C4-2B (cell line): ENCODE data around the gene EPHB2.

Experiments
- CTCF ChIP-seq: fragments of 450-650 bp; conservative IDR thresholded peaks from 2 replicates; pipeline ENCODE4 v1.5.1; 2017; ENCODE audit warnings: mild to moderate bottlenecking
- ZFX ChIP-seq: fragments of 450-650 bp; IDR thresholded peaks from 2 replicates; pipeline ENCODE4 v1.6.1; 2017

- TF ChIP-seq CTCF (no peak), ZFX (no peak)
Observed at GRCh38 chr1:22709891-22710700, 543 bp upstream of the EPHB2 start.
